ENCODE results near the gene ELP5. TPM values are rescaled to one million over a fixed set of nuclear protein-coding genes. Genes with fewer than 3 reads are reported as not detected.

The ELP5 gene
- total RNA-seq, 1 donor from 2014 or later, result 20.8 TPM

DNA sequence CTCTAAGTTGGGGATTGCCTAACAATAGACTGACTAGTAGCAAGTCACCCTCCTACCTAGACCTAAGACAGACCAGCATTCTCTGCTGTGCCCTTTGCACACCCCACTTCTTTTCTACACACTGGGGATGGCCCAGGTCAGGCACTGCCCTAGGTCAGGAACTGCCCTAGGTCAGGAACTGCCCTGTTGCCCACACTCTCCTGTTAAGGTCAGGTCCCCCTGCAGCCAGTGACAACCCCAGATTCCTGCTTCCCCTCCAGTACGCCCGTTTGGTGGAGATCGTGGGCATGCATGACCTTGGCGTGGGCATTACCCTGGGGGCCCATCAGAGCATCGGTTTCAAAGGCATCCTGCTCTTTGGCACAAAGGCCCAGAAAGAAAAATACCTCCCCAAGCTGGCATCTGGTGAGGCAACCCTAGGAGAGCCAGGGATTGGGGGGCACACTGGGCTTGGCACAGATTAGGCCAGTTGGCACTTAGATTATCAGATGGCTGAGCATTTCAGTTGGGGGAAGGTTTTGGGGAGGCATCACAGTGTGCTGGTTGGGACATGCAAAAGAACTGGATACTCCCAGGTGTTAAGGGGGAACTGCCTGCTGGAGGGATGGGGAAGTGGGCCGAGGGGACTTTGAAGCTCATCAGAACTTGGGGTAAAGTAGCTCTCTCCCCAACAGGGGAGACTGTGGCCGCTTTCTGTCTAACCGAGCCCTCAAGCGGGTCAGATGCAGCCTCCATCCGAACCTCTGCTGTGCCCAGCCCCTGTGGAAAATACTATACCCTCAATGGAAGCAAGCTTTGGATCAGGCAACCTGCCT lies 30.5 kb upstream of the ELP5 start:
- H3K27me3 ChIP-seq (ENCODE audit: control insufficient read depth, insufficient read depth, low read length), result no peaks in the 10 kb centered on the region
- DNase-seq (ENCODE audit: low read depth), result no peak
- peaks cover 3% of the 10 kb centered on the region for H3K36me3 ChIP-seq (ENCODE audit: control insufficient read depth, insufficient read depth, low read length)
- no peak overlapping the region for H3K4me3 ChIP-seq (ENCODE audit: low read depth, low read length)
- TF ChIP-seq, protein P1, sequence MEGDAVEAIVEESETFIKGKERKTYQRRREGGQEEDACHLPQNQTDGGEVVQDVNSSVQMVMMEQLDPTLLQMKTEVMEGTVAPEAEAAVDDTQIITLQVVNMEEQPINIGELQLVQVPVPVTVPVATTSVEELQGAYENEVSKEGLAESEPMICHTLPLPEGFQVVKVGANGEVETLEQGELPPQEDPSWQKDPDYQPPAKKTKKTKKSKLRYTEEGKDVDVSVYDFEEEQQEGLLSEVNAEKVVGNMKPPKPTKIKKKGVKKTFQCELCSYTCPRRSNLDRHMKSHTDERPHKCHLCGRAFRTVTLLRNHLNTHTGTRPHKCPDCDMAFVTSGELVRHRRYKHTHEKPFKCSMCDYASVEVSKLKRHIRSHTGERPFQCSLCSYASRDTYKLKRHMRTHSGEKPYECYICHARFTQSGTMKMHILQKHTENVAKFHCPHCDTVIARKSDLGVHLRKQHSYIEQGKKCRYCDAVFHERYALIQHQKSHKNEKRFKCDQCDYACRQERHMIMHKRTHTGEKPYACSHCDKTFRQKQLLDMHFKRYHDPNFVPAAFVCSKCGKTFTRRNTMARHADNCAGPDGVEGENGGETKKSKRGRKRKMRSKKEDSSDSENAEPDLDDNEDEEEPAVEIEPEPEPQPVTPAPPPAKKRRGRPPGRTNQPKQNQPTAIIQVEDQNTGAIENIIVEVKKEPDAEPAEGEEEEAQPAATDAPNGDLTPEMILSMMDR (IDR thresholded peaks at IDR 0.05; ENCODE audit: insufficient read depth, low read length, poor library complexity, severe bottlenecking), result no peak

DNA sequence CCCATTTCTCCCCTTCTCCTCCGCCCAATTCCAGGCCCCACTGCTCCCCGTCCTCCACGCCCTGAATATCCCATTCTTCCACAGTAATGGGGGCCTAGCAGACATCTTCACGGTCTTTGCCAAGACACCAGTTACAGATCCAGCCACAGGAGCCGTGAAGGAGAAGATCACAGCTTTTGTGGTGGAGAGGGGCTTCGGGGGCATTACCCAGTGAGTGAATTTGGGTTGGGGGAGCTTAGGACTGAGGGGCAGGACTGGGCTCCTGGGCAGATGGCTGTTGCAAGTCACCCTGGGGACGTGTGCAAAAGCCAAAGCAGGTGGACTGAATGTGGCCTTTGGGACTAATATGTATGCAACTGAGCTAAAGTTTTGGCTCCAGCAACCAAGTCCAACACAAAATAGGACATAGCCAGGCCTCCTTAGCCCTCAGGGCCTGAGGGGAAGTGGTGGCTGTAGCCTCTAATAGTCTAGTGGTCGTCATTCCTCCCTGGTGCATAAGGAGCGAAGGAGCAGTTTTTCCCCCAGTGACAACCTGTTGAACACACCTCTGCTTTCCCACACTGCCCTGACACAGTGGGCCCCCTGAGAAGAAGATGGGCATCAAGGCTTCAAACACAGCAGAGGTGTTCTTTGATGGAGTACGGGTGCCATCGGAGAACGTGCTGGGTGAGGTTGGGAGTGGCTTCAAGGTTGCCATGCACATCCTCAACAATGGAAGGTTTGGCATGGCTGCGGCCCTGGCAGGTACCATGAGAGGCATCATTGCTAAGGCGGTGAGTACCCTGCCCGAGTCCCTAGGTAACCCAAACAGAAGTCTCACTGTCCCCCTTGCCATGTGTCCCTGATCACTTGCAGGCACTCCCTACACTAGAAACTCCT lies 29.7 kb upstream of the ELP5 start:
- Histone ChIP-seq H3K27me3 (ENCODE audit: control insufficient read depth, insufficient read depth, low read length) (no peaks in the 10 kb centered on the region), H3K36me3 (ENCODE audit: control insufficient read depth, insufficient read depth, low read length) (peaks cover 5% of the 10 kb centered on the region), H3K4me3 (ENCODE audit: low read depth, low read length) (no peak overlapping the region)
- no peak for DNase-seq (ENCODE audit: low read depth)
- TF ChIP-seq, protein P1 (IDR thresholded peaks at IDR 0.05; ENCODE audit: insufficient read depth, low read length, poor library complexity, severe bottlenecking), result no peak

DNA sequence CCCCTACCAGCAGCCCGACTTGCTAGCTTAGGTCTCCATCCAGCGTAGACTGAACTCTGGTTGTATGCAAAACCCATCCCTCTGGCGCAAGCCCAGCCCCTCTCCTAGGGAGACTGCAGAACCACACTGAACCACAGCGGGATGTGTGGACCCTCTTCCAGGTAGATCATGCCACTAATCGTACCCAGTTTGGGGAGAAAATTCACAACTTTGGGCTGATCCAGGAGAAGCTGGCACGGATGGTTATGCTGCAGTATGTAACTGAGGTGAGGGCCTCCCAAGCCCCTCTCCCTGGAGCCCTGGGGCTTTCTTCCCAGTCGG lies 29.1 kb upstream of the ELP5 start:
- no peak for DNase-seq (ENCODE audit: low read depth)
- no peaks in the 10 kb centered on the region for H3K27me3 ChIP-seq (ENCODE audit: control insufficient read depth, insufficient read depth, low read length)
- peaks cover 5% of the 10 kb centered on the region for H3K36me3 ChIP-seq (ENCODE audit: control insufficient read depth, insufficient read depth, low read length)
- H3K4me3 ChIP-seq (ENCODE audit: low read depth, low read length), result no peak overlapping the region
- TF ChIP-seq, protein P1 (IDR thresholded peaks at IDR 0.05; ENCODE audit: insufficient read depth, low read length, poor library complexity, severe bottlenecking), result no peak

DNA sequence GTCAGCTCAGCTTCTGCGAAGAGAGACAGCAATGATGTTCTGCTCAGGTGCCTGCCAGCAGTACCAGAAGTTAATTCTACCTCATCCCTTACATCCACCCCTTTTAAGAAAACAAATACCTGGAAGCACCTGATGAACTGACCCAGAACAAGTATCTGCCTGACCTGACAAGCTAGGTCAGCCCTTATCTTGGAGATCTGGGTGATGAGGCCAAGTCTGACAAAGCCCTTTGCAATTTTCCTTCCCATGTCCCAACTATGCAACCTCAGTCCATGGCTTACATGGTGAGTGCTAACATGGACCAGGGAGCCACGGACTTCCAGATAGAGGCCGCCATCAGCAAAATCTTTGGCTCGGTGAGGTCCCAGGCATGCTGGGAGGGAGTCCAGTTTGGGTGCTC lies 28.6 kb upstream of the ELP5 start:
- Histone ChIP-seq H3K27me3 (ENCODE audit: control insufficient read depth, insufficient read depth, low read length) (no peaks in the 10 kb centered on the region), H3K4me3 (ENCODE audit: low read depth, low read length) (no peak overlapping the region), H3K36me3 (ENCODE audit: control insufficient read depth, insufficient read depth, low read length) (peaks cover 5% of the 10 kb centered on the region)
- DNase-seq (ENCODE audit: low read depth), result no peak
- TF ChIP-seq, protein P1 (IDR thresholded peaks at IDR 0.05; ENCODE audit: insufficient read depth, low read length, poor library complexity, severe bottlenecking), result no peak

DNA sequence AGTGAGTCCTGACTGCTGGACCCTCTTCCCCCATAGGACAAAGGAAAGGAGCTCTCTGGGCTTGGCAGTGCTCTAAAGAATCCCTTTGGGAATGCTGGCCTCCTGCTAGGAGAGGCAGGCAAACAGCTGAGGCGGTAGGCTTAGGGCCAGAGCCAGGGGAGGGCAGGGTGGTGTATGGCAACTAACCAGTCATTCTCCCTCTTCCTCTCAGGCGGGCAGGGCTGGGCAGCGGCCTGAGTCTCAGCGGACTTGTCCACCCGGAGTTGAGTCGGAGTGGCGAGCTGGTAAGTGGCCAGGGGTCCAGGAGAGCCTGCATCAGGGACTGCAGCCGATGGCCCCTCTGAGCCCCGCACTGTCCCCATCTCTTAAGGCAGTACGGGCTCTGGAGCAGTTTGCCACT lies 27.9 kb upstream of the ELP5 start:
- H3K36me3 ChIP-seq (ENCODE audit: control insufficient read depth, insufficient read depth, low read length), result peaks cover 5% of the 10 kb centered on the region
- DNase-seq (ENCODE audit: low read depth), result no peak
- TF ChIP-seq, protein P1 (IDR thresholded peaks at IDR 0.05; ENCODE audit: insufficient read depth, low read length, poor library complexity, severe bottlenecking), result no peak
- no peaks in the 10 kb centered on the region for H3K27me3 ChIP-seq (ENCODE audit: control insufficient read depth, insufficient read depth, low read length)
- no peak overlapping the region for H3K4me3 ChIP-seq (ENCODE audit: low read depth, low read length)

Measured in kidney epithelial cell (primary cell).